Stimulated activated CD8-positive, alpha-beta memory T cell treated with anti-CD3 and anti-CD28 coated beads, Interleukin-2, amount 100 ng/mL, for 48 hours (primary cell): Measurements from ENCODE around the gene YAP1.
A peak's percentile ranks its signal among the peaks of the same experiment; 100 is the strongest.
"Not testable (repeated sequence)": the region's sequence is repeated elsewhere in the genome, so short reads cannot be mapped to it uniquely, and the experiment has no call there.

Source experiments
- DNase-seq, 2 donors: peaks; one replicate each; pipeline ENCODE4 v3.0.0-alpha.2; 2020; ENCODE audit warnings: low read depth in 2 of 2

YAP1 gene

DNA sequence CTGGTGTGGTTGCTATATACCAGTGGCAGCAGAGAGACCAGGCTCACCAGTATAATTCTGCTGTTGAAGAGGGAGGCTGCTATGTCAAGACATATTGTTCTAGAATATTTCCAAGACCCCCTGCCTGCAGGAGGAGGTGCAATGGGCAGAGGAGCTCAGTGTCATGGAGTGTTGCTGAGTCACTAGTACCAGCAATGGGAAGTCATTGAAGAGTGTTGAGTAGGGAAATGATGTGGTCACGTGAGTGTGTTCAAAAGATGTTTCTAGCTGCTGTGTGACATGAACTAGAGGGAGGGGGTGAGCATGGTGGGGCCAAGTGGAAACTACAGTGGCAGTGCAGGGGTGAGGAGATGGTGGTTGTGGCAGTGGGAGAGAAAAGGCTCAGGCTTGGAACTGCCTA is 130.8 kb downstream of the YAP1 start:
- no peak for DNase-seq

DNA sequence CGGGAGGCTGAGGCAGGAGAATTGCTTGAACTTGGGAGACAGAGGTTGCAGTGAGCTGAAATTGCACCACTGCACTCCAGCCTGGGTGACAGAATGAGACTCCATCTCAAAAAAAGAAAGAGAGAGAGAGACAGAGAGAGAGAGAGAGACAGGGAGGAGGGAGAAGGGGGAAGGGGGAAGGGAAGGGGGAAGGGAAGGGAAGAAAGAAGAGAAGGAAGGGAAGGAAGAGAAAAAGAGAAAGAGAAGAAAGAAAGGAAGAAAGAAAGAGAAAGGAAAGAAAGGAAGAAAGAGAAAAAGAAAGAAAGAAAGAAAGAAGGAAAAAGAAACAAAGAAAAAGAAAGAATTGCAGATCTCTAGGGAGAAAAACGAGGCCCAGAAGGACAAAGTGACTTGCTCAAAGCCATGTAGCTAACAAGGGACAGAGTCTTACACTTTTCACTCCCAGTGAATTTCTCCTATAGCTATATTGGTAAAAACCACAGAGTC is 133.2 kb downstream of the YAP1 start:
- no peak for DNase-seq

DNA sequence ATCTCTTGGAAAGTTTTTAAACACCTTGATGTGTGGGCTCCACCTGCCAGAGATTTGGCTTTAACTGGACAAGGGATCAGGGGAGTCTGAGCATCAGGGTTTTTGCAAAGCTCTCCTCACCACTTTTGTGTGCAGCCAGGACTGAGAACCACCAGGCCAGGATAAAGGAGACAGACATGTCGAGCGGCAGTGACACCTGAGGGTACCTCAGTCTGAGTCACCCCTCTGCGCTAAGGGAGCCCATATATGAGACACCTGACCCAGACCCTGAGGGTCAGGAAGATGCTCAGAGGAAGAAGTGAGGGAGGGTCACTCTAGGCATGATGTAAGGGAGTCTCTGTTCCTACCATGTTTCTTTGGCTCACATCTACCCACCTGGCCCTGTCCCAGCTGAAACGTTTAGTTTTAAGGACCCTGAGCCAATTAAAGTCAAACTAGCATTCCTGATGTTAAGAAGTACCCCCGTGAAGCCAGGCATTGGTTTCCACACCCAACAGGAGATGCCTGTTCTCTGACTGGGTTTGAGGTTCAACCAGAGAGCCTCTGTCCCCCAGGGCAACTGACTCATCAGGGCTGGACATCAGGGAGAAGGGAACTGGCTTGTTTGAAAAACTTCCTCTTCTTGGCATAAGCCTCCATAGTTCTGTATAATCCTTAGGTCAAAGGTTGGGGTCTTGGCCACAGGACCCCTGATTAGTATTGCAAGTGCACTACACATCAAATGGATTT is 134.6 kb downstream of the YAP1 start:
- DNase-seq, result no peak

DNA sequence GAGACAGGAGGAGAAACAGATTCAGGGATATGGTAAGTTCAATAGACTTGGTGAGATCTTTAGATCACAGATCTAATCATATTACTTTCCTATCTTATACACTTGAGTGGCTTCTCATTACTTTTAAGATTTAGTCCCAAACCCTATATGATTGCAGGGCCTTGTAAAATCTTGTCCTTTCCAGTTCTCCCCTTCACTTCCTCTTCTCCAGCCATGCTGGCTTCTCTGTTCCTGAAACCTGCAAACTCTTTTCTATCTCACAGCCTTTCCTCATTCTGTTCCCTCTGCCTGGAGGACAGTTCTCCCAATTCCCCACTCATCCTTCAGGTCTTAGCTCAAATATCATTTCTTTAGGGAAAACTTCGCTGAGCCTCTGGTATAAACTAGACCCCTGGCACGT is 141.2 kb downstream of the YAP1 start:
- no peak for DNase-seq

DNA sequence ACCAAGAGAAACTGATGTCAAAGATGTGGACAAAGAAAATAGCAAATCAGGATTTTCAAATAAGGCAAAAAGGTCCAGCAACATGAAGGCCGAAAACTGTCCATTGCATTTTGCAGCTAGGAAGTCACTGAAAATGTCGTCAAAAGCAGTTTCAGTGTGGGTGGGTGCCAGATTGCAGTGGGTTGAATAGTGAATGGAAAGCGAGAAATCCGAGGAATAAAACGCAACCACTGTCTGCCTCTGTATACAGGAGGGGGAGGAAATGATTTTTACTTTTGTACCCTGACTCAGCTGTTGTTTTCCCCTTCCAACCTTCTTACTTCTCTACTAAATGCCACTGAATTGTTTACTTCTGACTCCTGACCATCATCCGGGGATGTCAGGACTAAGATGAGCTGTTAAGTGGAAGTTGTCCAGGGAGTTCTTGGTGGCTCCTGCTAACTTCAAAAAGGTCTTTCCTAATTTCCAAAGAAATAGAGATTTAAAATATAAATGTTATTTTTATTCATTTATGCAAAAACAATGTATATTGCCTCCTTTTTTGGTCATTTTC is 142.2 kb downstream of the YAP1 start:
- DNase-seq, result no peak

DNA sequence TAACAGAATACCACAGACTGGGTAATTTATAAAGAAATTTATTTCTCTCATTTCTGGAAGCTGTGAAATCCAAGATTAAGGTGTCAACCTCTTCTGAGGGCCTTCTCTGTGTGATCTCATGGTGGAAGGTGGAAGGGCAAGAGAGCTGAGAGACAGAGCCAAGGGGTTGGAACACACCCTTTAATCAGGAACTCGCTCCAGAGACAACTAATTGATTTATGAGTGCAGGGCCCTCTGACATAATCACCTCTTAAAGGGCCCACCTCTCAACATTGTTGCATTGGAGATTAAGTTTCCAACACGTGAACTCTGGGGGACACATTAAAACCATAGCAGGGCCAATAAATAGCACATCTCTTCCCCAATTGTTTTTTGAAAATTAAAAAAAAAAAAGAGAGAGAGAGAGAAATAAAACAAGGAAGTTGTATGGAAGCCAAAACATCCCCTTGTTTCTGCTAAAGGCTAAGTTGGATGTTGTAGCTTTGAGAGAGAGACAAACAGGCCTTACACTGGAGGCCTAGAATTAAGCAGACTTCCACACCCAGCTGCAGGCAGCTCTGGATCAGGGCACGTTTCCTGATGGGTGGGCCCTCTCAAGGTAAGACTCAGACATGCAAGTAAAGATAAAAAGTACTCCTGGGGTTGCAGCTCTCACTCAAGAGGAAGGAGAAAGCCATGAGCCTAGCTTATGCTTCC is 142.9 kb downstream of the YAP1 start:
- DNase-seq, result no peak

DNA sequence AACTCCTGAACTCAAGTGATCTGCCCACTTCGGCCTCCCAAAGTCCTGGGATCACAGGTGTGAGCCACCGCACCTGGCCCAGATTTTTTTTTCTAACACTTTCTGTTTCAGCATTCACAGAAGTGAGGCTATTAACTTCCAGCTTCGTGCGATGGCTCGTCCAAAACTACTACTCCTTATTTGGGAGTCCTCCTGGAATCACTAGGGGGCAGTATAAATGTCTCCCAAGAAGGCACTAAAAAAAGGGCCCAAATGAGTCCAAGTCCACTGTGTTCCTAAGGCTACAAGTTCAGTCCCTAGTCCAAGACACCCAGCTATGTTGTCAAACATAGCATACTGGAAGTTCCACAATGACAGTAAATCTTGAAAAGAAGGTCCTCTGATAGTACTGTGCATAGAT is 143.8 kb downstream of the YAP1 start:
- DNase-seq, result no peak

DNA sequence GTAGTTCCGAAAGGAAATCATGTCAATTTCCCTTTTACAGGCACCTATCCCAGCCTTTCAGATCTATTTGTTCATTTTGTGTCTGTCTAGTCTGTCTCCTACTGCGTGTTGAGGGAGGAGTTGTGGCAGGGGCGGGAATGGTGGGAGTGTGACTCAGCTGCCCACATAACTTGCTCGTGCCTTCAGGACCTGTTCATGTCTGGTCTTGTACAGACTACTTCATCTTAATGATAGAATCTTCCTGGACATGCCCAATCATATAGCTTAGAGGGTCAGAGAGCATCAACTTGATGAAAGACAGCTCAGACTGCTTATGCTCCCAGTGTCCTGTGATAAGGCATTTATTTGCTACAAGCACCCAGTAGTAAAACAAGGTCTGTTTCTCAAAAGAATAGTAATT is 146.0 kb downstream of the YAP1 start:
- DNase-seq, result no peak

DNA sequence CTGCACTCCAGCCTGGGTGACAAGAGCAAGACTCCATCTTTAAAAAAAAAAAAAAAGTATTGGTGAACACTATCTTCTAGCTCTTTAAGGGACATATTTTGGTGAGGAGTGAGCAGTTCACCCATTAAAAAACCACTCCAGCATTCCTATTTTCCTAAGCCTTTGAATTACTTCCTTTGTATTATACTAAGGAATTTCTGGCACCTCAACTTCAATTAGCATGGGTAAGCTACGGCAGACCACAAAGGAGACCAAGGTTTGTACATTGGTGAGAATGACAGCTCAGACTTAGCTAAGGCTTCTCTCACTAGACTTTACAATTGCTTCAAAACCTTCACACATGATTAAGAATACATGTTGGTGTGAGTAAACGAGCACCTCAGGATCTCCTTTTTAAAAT is 150.0 kb downstream of the YAP1 start:
- DNase-seq, result no peak

DNA sequence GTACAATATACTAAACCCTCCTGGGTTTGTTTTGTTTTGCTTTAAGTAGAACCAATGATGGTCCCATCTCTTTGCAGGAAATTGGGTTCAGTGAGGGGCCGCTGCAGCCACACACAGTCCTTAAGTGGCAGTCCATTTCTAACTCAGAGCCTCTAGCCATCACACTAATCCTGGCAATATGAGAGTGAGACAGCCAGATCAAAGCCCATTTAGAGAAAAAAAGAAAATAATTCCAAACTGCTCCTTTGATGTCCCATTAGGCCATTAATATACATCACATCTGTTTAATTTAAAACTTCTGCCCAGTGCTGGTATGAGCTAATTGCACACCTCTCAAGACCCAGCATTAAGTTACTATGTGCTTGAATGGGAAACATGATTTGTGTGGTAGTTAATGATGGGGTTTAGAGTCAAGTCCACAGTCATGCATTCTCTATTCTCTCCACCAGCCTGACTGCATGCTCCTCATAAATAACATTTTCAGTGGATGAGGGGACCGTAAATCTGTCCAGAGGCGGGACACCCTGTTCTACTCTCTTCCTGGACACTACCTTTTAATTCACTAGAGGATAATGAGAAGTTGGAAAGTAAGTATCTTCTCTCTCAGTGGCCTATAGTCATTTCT is 153.2 kb downstream of the YAP1 start:
- DNase-seq, result no peak

DNA sequence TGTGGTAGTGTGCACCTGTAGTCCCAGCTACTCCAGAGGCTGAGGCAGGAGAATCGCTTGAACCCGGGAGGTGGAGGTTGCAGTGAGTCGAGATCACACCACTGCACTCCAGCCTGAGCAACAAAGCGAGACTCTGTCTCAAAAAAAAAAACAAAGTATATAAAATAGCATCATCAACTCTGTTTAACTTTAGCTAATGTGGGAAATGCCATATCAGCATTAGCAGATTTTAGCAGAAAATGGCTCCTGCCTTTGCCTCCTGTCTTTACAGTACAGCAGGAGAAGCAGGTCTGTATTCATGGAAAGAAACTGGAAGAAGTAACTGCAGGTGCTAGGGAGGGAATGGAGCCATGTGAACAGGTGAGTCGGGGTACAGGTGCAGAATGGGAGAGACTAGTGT is 154.5 kb downstream of the YAP1 start:
- DNase-seq, result not testable (repeated sequence)

DNA sequence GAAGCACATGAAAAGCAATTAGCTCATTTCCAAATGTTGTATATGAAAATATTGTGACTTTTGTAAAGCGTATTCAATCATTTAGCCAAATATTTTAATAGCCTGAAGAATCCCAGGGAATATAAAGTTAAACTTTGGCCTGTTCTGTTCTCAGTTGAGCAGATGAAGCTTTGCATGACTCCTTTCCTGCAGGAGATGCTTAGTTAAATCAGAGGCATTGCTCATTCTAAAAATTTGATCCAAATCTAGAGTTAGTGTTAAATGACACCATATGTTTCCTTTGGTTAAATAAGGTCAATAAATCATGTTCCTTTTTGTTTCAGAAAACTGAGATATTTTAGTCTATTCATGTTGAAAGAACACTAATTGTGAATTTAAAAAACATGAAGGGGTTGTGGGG is 155.9 kb downstream of the YAP1 start:
- no peak for DNase-seq

DNA sequence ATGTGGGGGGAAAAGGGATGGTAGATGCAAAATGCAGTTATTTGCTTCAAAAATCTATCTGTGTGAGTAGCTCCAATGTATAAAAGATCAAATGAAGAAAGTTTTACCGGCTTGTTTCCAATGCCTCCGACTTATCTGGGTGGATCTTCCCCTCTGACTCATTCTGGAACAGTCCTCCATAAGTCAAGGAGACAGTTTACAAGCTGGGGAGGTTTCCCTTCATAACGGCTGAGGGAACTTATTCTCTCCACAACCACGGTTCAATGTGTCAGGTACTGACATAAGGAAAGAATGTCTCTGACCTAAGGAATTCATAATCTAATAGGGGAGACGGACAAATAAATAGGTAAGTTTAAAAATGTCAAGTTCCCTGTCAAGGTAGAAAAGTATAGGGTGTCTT is 157.4 kb downstream of the YAP1 start:
- DNase-seq, result no peak

DNA sequence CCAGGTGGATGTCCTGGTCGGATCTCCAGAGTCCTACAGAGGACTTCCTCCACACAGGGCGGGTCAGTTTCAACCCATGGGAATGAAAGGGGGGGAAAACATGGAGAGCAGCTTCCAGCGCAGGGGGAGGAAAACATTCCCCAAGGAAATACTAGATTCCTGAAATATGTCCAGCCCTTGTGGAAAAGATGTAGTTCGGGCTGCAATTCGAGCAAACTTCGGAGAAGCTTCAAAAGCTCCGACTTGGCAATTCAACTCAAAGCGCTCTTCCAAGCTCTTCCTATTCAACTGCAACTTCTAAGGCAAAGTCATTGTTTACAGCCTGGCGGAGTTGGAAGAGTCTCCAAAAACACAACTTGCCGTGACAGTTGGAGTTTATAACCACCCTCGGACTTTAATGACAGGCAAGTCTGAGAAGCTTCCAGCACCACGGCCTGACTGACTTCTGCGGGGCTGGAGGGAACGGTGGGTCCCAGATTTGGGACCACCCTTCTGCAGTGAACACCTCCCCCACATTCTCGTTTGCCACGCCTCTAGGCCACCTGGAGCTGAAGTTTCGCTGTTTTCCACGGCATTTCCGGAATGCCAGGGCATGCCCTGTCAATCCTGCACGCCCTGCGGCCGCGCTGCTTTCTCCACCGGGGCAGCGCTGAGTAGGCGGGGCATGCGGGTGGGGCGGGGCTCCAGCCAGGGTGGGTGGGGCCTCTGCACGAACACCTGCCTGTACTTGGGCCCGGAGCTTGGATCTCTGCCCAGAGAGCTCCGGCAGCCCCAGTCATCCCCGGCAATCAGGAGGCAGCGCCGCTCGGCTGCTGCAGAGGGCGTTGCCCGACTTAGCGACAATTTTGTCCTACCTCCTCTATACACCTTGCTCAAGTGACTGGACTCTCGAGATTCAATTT is 158.1 kb downstream of the YAP1 start:
- DNase-seq, result peak; percentile 52 to 69

DNA sequence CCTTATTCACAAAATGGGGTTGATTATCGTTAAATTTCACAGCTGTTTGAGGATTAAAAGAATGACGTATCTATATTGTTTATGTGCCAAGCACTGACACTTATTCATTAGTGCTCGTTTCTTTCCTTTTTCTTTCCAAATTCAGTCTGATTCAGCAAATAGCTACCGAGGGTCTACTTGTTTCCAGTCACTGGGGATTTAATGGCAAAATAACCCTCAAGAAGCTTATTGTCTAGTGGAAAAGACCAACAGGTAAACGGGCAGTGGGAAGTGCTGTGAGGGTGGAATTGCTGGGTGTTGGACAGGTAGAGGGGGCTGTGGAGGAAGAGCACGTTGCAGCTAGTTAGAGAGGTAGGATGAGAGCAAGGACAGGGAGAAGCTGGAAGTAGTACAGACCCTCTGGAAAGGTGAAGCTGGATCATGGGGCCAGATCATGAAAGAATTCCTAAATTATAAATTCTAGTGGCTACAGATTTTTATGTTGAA is 158.8 kb downstream of the YAP1 start:
- no peak for DNase-seq

DNA sequence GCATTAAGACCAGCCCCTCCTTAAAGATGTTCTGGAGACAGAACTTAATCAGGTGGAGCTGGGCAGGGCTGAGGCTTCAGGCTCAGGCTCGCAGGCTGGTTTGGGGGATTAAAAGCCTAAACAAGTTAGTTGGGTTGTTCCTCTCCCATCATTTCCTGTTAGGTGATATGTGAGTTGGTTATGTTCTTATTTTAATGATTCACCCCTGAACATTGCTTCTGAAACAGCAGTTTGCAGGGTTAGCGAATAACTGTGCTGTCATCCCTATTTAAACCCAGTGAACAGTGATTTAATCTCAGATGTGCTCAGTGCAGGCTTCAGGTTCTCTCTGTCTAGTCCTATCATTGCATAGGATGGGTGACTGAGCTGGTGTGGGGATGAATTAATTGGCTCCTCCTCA is 159.7 kb downstream of the YAP1 start:
- no peak for DNase-seq

DNA sequence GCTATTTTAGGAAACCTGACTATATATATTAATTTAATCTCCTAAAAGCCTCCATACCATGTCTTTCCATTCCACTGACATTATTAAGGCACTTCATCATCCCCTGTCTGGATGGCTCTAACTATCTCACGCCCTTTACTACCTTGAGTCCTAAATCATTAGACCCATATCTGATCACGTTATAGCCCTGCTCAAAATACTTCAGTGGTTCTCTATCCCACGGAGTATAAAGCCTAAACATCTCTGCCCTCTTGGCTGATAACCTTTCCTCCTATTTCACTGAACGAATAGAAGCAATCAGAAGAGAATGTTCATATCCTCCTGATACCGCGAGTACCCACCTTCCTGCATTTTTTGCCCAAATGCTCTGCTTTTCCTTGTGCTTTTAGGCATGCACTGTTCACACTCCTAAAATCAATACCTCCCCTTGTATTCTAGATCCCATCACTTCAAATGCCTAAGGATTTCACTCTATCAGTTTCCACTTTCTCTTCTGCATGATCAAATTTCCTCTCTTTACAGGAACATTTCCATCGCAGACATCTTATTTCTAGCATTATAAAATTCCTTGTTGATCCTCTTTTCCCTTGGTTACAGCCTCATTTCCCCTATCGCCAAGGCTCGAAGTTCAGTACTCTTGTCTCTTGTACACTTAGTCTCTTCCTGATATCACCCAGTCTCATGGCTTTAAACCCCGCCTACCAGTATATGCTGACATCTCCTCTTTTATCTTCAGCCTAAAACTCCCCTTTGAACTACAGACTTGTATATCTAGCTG is 162.0 kb downstream of the YAP1 start:
- DNase-seq, result no peak

DNA sequence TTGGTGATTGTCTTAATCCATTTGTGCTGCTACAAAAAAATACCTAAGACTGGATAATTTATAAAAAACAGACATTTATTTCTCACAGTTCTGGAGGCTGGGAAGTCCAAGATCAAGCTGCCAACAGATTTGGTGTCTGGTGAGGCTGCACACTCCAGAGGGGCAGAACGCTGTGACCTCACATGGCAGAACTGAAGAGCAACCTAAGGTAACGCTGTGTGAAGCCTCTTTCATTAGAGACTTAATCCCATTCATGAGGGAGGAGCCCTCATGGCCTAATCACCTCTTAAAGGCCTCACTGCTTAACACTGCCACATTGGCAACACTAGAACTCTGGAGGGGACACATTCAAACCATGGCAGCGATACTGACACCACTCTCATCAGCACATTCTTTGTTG is 164.4 kb downstream of the YAP1 start:
- DNase-seq, result no peak

DNA sequence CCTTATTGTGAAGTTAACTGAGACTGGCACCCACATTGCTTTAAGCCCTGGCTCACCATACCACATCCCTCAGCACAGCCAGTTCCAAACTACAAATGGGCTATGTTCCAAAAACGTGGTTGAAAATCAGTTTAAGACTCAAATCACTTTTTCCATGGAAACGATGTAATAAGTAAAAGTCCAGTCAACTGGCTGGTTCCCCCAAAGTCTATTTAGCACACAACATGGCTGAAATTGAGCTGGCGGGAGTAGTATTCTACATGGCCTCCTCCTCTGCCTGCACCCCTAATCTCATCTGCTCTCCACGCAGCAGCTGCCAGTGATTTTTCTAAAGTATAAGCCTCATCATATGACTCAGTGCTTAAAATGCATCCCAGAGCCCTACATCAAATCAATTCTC is 166.1 kb downstream of the YAP1 start:
- DNase-seq, result no peak

DNA sequence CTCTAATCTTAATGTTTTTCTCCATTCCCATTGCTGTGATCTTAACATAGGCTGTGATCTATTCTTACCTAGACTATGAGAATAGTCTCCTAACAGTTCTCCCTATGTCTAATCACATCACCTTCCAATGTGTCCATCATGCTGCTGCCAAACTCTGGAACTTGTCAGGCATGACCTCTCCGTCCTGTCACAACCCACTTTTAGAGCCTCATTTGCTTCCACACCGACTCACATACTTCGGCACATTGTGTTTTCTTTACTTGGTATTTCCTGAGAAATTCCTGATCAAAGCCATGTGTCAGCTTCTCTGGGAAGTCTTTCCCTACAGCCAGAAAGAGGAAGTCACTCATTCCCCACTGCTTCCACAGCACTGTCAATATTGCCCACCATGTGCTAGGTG is 166.5 kb downstream of the YAP1 start:
- DNase-seq, result no peak
